Smooth muscle cell of the brain vasculature (primary cell): Measurements from ENCODE around the gene COLEC12.

ENCODE experiments used
- DNase-seq: peaks from one replicate; pipeline ENCODE4 v3.0.0-alpha.2; 2012; ENCODE audit warnings: low read depth, low spot score

Gene COLEC12

GRCh38 chr18:506264-506663 is 5.8 kb upstream of the COLEC12 start:
- no peak for DNase-seq

DNA sequence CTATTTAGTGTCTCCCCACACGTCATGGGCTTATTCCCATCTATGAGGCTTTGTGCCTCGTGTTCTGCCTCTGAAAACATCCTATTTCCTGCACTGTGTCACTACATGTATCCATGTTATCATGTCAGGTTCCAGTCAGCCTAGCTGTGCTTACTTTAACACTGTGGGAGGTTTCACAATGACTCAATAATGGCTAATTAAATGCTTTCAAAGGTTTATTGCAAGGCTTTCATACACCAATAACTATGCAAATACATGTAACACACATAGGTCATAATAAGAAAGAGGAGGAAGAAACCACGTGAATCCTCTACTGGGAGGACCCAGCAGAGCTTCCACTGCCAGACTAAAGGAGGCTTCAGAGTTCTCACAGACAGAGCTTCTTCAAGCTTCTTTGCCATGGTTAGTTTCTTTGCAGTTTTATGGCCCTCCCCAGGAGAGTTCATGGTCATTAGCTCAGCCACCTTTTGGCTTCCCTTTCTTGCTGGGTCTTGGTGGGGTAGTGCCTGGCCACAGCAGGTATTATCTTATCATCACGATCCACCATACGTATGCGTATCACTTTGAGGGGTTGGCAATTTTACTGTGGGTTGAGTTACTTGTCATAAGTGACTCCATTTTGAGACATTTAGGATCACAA is 5.1 kb upstream of the COLEC12 start:
- DNase-seq, result no peak

- no peak for DNase-seq
Measured at GRCh38 chr18:501406-501714, 859 bp upstream of the COLEC12 start.

DNA sequence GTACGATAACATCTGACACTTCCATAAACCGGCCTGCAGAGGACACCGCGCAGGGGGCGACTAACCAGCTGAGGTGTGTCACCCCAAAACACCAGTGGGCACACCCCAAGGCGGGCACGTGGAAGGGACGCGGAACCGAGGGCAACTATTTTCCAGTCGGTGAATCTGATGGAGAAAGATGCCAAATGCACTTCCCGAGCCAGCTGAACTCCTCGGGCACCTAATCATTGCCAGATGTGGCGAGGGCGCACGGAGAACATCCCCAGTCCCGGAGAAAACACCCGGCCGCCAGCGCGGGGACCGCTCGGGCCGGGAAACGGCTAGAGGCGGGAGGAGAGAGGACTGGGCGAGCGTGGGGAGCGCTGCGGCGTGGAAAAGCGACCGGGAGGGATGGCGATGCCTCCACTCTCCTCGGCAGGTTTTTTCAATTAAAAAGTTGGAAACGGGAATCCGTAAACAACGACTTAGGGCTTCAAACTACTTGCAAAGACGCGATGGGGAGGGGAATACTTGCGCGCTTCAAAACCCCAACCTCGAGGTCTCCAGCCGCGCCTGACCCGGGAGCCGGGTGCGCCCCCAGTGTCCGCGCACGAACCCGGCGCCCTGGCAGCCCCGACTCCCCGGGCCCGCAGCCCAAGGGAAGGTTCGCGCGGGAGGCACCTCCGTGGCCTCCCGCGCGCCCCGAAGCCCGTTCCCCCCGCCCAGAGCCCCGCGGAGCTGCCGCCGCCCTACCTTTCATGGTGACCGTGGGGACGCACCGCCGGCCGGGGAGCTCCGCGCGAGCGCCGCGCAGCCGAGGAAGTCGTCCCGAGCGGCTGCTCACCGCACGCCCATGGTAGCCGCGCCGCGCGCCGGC is 497 bp downstream of the COLEC12 start:
- no peak for DNase-seq

- no peak for DNase-seq
Measured at GRCh38 chr18:498931-499775, 1.3 kb downstream of the COLEC12 start.

- no peak for DNase-seq
Measured at GRCh38 chr18:497688-498087, 2.8 kb downstream of the COLEC12 start.

- no peak for DNase-seq
Measured at GRCh38 chr18:495452-495851, 5.0 kb downstream of the COLEC12 start.

- DNase-seq, result no peak
Measured at GRCh38 chr18:495017-495416, 5.5 kb downstream of the COLEC12 start.

GRCh38 chr18:493986-494983 is 6.2 kb downstream of the COLEC12 start:
- DNase-seq, result no peak

DNA sequence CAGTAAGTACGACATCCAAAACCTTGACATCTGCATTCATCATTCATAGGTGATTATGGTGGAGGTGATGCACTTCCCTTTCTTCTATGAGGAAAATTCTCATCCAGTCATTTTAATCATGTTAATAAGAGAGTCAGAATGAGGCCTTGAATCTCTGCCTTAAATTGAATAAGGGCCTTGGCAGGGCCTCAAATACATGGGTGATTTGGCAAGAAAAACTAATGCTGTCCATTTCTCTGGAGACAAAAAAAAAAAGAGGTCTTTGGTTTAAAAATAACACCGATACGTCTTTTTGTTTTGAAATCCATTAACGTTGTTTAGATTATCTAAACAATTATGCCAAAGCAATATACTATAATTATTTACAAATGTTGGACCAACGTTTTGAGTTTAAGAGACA is 8.1 kb downstream of the COLEC12 start:
- DNase-seq, result no peak

DNA sequence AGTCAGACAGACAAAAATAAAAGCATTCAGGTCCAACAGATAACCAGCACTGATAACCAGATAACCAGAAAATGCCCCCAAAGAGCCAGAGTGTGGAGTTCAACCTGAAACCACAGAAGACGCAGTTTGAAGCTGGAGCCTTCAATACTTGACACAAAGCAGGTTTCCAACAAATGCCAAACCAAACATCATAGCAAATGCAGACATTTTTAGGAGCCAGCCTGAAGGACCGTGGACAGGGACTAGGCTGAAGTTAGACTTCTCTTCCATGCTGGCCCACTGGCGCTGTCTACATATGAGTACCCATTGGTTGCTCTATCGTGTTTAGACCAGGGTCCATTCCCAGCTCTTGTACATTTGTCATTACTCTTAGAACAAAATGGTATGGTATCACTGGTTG is 9.9 kb downstream of the COLEC12 start:
- DNase-seq, result no peak

GRCh38 chr18:490024-490366 is 10.5 kb downstream of the COLEC12 start:
- no peak for DNase-seq

- no peak for DNase-seq
Measured at GRCh38 chr18:489244-490023, 11.1 kb downstream of the COLEC12 start.

GRCh38 chr18:486929-487740 is 13.4 kb downstream of the COLEC12 start:
- no peak for DNase-seq

DNA sequence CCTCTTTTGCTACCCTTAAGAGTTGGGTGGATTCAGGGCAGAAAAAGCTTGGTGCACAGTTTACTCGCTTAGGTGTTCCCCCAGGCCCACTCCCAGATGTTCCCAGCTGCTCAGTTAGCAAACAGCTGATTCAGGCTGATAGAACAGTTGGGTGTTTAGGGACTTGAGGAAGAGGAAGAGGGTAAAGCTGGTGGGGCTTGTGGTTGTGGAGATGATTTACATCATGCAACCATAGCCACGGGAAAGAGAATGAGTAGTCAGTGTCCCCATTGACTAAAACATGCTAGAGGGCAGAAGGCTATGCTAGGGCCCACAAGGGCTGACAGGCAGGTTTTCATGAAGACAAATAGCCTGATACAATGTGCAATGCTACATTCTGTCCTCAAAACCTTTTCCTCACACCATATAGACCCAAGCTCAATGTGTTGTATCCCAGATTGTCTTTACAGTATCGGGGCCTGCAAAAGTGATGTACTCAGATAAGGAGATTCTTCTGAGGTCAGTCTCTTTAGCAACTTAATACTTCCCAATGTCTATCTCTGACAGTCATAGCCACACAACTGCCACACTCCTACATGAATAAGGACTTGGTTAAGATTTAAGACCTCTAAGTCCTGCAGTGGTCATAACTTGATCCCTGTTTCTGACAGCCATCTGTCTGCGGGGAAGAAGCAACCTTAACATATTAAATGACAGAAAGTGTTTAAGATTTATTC is 15.6 kb downstream of the COLEC12 start:
- no peak for DNase-seq

- no peak for DNase-seq
Measured at GRCh38 chr18:478681-479080, 21.8 kb downstream of the COLEC12 start.

DNA sequence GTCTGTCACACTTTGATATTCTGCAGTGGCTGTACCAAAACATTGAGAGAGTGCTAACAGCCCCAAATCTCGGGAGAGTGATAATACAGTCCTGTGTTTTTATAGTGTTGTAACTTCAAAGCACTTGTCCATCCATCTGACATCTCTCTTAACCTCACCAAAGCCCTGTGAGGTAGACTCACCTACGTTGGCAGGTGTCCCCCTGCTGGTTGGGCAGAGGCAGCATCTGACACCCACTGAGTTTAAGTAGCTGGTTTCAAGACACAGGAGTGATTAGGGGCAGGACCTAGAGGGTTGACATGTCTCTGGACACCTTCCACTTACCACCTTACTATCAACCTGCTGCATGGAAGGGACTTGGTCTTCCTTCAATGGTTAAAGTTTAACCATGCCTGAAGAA is 22.9 kb downstream of the COLEC12 start:
- DNase-seq, result no peak

DNA sequence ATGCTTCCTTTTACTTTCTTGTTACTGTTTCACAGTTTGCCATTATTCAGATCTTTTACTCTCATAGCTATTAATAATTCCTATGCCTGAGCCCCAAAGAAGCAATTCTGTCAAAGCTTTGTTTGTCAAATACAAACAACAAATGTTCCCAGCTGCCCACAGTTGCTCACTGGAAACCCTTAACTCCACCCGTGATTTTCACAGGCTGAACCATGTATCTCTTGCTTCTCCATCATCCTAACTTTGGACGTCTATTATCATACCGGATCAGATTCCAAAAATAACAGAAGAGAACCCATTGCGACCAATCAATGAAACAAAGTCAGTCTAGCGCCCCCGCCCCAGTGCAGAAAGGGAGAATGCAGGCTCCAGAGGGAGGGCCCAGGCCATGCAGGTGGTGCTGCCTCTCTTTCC is 24.2 kb downstream of the COLEC12 start:
- DNase-seq, result no peak
